NCI-H774 (cell line): ENCODE results near the gene TECTA.
"Not testable (repeated sequence)": the region's sequence is repeated elsewhere in the genome, so short reads cannot be mapped to it uniquely, and the experiment has no call there.

Source experiments
- DNase-seq: peaks from one replicate; lab custom pipeline; 2025; lab: John Stamatoyannopoulos, UW

The TECTA gene

GRCh38 chr11:121177629-121178028 lies 76.6 kb downstream of the TECTA start:
- DNase-seq, result not testable (repeated sequence)

DNA sequence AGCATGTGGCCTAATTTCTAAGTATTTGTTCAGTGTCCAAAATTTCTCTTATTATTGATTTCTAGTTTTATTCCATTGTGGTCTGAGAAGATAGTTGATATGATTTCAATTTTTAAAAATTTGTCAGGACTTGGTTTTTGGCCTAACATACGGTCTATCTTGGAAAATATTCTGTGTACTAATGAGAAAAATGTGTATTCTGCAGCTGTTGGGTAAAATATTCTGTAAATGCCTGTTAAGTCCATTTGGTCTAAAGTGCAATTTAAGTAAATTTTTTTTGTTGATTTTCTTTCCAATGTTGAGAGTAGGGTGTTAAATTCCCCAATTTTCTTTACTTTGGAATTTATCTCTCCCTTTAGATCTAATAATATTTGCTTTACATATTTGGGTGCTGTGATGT lies 78.3 kb downstream of the TECTA start:
- DNase-seq, result no peak

DNA sequence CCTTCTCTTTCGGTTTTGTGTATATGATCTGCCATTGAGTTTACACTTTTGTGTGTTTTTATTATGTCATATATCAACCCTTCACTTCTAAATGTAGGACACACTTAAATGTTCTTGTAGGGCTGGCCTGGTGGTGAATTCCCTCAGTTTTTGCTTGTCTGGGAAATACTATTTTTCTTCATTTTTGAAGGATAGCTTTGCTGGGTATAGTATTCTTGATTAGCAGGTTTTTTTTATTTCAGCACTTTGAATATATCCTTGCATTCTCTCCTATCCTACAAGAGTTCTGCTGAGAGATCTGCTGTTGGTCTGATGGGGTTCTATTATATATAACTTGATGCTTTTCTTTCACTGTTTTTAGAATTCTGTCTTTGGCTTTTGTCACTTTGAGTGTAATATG lies 79.1 kb downstream of the TECTA start:
- DNase-seq, result no peak

DNA sequence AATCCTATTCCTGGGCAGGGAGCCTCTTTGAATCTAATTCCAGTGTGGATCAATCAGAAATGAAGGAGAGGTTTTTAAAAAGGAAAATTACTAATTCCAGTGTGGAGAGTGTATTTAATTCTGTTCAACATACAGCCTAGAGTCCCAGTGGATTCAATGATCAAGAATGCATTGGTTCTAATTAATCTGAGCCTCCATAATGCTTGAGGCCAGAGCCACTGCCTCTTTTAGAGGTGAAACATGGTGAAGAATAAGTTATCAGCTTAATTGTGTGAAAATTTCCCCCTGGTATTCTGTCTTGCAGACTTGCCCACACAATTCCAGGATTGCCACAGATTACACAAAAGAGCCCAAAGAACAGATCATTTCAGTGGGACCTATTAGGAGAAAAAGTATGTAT lies 87.7 kb downstream of the TECTA start:
- no peak for DNase-seq

GRCh38 chr11:121191818-121192217 lies 90.8 kb downstream of the TECTA start:
- DNase-seq, result no peak

- DNase-seq, result peak; percentile 59
Measured at GRCh38 chr11:121194731-121195596, 93.9 kb downstream of the TECTA start.

DNA sequence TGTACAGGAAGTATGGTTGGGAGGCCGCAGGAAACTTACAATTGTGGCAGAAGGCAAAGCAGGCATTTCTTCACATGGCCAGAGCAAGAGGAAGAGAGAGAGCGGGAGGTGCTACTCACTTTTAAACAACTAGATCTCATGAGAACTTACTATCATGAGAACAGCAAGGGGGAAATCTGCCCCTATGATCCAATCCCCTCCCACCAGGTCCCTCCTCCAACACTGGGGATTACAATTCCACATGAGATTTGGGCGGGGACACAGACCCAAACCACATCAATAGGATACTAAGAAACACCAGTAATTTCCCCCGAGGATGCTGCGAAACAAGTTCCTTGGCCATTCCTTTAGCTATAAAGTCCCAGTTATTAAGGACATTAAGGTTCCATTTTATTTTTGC lies 97.4 kb downstream of the TECTA start:
- DNase-seq, result no peak

DNA sequence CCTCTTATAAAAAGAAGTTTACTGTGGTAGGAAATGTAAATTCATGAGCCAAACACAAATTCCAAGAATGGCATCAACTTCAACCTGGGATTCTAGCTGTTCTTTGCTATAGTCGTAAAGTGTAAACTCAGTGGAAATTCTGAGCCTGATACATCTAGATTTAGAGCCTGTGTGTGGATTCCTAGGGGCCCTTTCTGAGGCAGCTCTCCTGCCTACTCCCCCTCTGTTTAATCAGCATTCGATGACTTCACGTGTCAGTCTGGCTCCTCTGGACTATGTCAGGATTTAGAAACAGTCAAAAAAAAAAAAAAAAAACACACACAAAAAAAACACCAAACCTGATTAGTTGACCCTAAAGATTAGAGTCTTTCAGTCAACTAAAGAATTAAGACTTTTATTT lies 98.5 kb downstream of the TECTA start:
- DNase-seq, result no peak

DNA sequence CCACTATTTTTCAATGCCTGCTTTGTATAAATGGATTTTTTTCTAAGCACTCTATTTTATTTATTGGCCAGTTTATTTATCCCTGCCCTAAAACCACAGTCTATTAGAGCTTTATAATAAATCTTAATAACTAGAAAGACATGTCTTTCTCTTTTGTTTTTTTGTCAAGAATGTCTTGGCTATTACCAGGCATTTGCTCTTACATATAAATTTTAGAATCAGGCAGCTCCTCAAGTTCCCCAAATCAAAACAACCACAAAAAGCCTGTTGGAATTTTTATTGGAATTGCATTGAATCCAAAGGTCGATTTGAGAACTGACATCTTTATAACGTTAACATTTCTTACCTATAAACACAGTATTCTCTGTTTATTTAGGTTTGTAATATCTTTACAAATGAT lies 105.8 kb downstream of the TECTA start:
- DNase-seq, result no peak

DNA sequence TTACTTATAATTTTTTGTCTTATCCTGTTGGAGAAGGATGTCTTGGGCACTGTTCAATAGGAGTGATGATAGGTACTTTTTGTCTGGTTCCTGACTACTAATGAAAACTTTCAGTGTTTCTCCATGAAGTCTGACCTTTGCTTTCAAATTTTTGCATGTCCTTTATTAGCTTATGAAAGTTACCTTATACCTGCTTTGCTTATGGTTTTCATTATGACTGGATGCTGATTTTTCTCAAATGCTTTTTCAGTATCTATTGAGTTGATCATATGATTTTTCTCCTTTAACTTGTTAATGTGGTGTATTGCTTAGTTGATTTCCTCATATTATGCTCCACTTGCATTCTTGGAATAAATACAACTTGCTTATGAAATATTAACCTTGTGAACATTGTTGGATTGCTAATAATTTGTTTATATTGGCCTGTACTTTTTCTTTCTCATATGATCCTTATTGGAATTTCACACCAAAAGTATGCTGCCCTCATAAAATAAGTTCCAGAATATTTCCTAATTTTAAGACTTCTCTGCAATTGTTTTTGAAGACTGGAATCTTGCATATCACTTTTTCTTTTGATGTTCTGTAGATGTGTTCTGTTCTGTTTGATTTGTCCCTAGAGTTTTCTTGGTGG lies 106.6 kb downstream of the TECTA start:
- no peak for DNase-seq

GRCh38 chr11:121210445-121211080 lies 109.5 kb downstream of the TECTA start:
- no peak for DNase-seq

GRCh38 chr11:121211626-121212025 lies 110.6 kb downstream of the TECTA start:
- no peak for DNase-seq

DNA sequence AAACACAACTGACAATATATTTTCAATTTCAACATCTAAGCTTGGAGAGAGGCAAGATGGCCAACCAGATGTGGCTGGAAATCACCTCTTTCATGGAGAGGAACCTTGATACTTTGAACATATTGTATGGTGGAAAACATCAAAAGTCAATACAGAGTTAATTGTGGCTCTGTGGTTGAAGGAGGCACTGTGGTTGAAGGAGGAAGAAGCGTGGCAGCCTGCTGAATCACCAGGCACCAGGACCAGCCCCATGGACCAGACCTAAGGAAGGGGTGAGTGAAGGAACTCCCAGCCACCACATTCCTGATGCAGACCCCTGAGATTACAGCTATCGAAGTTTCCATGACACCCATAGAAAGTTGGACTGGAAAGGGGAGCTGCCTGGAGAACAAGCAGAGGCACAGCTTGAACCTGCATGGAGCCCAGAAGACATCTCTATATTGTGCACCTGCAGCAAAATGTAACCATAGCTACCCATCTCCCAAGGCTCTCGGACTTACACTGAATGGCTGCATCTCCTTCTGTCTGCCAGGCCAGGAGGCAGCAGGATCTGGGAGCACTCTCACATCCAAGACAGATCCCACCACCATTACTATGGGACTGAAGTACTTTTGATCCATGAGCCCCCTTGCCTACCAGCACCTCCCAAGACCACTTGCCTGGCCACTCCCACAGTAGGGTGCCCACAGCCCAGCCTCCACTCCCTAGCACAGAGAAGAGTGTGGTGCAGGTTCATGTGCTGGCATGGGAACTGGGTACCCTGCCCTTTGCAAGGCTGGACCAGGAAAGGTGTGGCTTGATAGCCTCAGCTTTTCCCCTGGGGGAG lies 111.7 kb downstream of the TECTA start:
- no peak for DNase-seq

- no peak for DNase-seq
Measured at GRCh38 chr11:121213362-121213893, 112.4 kb downstream of the TECTA start.

- no peak for DNase-seq
Measured at GRCh38 chr11:121214861-121215260, 113.8 kb downstream of the TECTA start.

DNA sequence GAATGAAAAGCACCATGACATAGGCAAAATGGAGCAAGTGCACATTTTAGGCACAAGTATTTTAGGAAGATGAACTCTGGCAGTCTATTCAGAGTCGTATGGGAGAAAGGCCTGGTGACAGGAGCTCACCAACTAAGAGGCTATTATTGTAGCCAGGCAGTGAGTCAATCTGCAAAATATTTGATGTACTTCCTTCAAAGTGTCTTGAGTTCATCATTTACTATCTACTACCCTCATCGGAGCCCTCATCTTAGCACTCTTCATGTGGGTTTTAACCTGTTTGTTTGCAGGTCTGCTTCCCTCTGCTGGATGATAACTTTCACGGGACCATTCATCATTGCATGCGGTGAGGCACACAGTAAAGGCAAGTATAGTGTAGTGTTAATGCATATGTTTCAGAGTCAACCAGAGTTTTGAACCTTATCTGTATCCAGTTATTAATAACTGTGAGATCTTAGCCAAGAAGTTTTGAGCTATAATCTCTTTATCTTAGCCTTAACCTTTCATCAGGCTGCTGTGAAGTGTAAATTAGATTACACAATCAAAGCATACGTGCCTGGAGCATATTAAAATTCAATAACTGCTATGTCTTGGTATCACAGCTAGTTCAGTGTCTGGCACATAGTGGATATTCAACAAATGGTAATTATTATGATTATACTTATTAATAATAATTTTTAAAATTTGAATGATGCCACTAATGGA lies 120.6 kb downstream of the TECTA start:
- no peak for DNase-seq

DNA sequence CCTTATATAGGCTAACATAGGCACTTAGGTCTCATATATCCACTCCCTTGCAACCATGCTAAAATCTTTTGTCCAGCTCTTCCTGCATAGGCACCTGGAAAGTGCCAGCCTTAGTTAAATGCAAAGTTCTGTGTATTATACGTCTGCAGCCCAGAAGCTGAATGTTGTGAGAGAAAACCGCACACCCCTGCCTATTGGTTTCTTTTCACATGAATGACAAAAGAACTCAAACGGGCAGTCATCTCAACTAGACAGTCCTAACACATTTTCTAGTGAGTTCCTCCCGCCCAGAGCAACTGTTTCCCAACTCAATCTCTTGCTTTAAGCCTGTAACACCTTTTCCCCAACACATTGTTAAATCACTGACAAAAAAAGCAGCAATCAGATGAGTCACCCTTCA lies 122.1 kb downstream of the TECTA start:
- no peak for DNase-seq

DNA sequence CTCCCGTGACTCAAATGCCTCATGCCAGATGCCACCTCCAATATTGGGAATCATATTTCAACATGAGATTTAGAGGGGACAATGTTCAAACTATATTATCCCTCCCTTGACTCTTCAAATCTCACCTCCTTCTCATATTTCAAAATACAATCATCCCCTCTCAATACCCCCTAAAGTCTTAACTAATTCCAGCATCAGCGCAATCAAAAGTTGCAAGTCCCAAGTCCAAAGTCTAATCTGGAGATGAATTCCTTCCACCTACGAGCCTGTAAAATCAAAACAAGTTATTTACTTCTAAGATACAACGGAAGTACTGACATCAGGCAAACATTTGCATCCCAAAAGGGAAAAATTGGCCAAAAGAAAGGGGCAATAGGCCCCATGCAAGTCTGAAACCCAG lies 124.3 kb downstream of the TECTA start:
- DNase-seq, result no peak

GRCh38 chr11:121226415-121227263 lies 125.6 kb downstream of the TECTA start:
- no peak for DNase-seq

- DNase-seq, result no peak
Measured at GRCh38 chr11:121228851-121229250, 127.8 kb downstream of the TECTA start.
